GM23248 (cell line): Measurements from ENCODE around the gene ADAMTS17. TPM values are rescaled to one million over a fixed set of nuclear protein-coding genes. Genes with fewer than 3 reads are reported as not detected.

Experiments
- DNase-seq: peaks from one replicate; pipeline ENCODE4 v3.0.0-alpha.2; 2015
- H2AFZ ChIP-seq: fragments of 200-600 bp; sonication (generic); 2 replicates; pipeline ENCODE4 v1.6.1; 2016; ENCODE audit warnings: antibody characterized with exemption
- H3F3A ChIP-seq: fragments of 200-600 bp; sonication (generic); 2 replicates; pipeline ENCODE4 v1.6.1; 2016; ENCODE audit warnings: mild to moderate bottlenecking, antibody characterized with exemption, mixed run types; ENCODE audit not compliant: insufficient read depth
- H3K27ac ChIP-seq: fragments of 200-600 bp; sonication (generic); 2 replicates; pipeline ENCODE4 v1.5.1; 2016; ENCODE audit warnings: mild to moderate bottlenecking
- H3K27me3 ChIP-seq: fragments of 200-600 bp; sonication (generic); replicated peaks from 2 replicates; pipeline ENCODE4 v1.6.1; 2016; ENCODE audit warnings: mild to moderate bottlenecking; ENCODE audit not compliant: insufficient read depth
- H3K36me3 ChIP-seq: fragments of 200-600 bp; sonication (generic); 2 replicates; pipeline ENCODE4 v1.6.1; 2016; ENCODE audit warnings: low read depth, mild to moderate bottlenecking
- H3K4me1 ChIP-seq: fragments of 200-600 bp; sonication (generic); 2 replicates; pipeline ENCODE4 v1.6.1; 2016; ENCODE audit warnings: mild to moderate bottlenecking; ENCODE audit not compliant: insufficient read depth
- H3K4me2 ChIP-seq: fragments of 200-600 bp; sonication (generic); one replicate; pipeline ENCODE4 v1.6.1; 2016; ENCODE audit warnings: mild to moderate bottlenecking; ENCODE audit not compliant: unreplicated experiment
- H3K4me3 ChIP-seq: fragments of 200-600 bp; sonication (generic); 2 replicates; pipeline ENCODE4 v1.5.1; 2016; ENCODE audit warnings: mild to moderate bottlenecking
- H3K79me2 ChIP-seq: fragments of 200-600 bp; sonication (generic); 2 replicates; pipeline ENCODE4 v1.6.1; 2016; ENCODE audit warnings: mild to moderate bottlenecking; ENCODE audit not compliant: insufficient read depth
- H3K9ac ChIP-seq: fragments of 200-600 bp; sonication (generic); 2 replicates; pipeline ENCODE4 v1.6.1; 2016; ENCODE audit warnings: mild to moderate bottlenecking
- H3K9me2 ChIP-seq: fragments of 200-600 bp; sonication (generic); 2 replicates; pipeline ENCODE4 v1.6.1; 2016; ENCODE audit warnings: mixed run types, mild to moderate bottlenecking, moderate library complexity; ENCODE audit not compliant: insufficient read depth
- H3K9me3 ChIP-seq: fragments of 200-600 bp; sonication (generic); one replicate; pipeline ENCODE4 v1.6.1; 2017; ENCODE audit warnings: low read depth
- H4K20me1 ChIP-seq: fragments of 200-600 bp; sonication (generic); 2 replicates; pipeline ENCODE4 v1.6.0; 2016; ENCODE audit not compliant: insufficient read depth
- EZH2 ChIP-seq: fragments of 200-600 bp; sonication (generic); IDR thresholded peaks from 2 replicates; pipeline ENCODE4 v1.6.1; 2018; ENCODE audit warnings: antibody characterized with exemption, mild to moderate bottlenecking; ENCODE audit not compliant: insufficient read depth, poor library complexity, severe bottlenecking
- EZH2phosphoT487 ChIP-seq: fragments of 200-600 bp; sonication (generic); IDR thresholded peaks from 2 replicates; pipeline ENCODE4 v1.6.1; 2018; ENCODE audit warnings: antibody characterized with exemption, moderate library complexity, mild to moderate bottlenecking, low read depth; ENCODE audit not compliant: insufficient read depth
- WGBS, 2 experiments: methylation state at CpG; one replicate each; pipeline ENCODE4 v1.1.6; 2015 to 2017; ENCODE audit warnings: low lambda C conversion rate in 2 of 2, low coverage in 1 of 2; ENCODE audit errors: missing lambda C conversion rate in 2 of 2; 5-methylcytosine and 5-hydroxymethylcytosine counted together
- in situ Hi-C: fragments of 300-500 bp; cut with MboI; formaldehyde crosslinking; loops from 2 replicates; pipeline ENCODE4 v1.15.0; 2020
- polyA plus RNA-seq: library from polyadenylated mRNA; unstranded; fragments of >200 nt; fragmentation: Nextera tagmentation; extraction: Ambion mirVana; gene quantifications from 2 replicates; pipeline ENCODE4 v1.2.1, GENCODE V29; 2016
- total RNA-seq: library from RNA; depleted of rRNA; stranded (reverse); fragments of >200 nt; shearing (Covaris generic); gene quantifications from 2 replicates; pipeline ENCODE4 v1.2.3, GENCODE V29; 2014

ADAMTS17 gene
- total and polyA plus RNA-seq, 2 experiments from 2014 or later = not detected

DNA sequence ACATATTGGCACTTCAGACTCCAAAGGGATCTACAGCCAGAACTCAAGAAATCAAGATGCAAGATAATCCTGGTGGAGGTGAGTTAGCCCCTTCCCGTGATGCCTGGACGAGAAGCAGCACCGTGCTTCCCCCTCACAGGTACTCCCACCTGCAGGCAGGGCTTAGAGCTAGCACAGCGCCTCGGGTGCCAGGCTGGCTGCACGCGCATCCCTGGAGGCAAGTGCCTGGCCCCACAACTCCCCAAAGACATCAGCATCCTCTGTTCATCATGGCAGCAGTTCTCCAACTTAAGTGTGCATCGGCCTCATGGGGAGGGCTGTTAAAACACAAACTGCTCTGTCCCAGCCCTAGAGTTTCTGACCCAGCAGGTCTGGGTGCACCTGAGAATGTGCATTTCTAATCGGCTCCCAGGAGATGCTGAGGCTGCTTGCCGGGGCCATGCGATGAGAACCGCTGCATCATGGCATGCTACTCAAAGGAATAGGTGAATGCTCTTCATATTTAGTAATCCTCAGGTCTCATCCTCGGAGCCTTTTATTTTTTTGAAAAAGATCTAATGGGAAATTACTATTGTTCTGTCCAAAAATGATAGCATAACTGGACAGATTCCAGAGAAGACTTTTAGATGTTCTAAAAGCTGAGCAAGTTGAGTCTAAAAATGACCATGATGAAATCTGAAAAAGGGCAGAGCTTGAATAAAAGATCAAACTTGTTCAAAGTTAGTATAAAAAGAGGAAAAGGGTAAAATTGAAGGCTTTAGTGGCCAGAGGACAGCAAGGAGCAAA lies 244.2 kb downstream of the ADAMTS17 start:
- no peak for TF ChIP-seq EZH2
- no peak for TF ChIP-seq EZH2phosphoT487

DNA sequence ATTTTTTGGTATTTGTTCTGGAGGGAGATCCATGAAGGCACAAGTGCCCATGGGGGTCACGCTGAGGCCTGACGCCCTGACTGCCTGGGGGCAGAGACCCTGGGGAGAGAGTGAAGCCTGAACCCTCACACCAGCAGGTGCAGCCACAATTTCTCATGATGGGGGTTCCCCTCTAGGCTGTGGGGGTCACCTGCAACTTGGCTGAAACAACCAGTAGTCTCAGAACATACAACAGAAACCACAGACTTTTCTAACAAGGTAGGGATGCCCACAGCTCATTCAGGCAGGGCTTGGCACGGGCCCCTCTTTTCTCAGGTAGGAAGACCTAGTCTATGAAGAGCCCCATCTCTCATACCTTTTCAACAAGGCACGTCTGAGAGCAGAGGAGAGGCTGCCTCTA lies 245.1 kb downstream of the ADAMTS17 start:
- no peaks in the 10 kb centered on the region for H3K4me1 ChIP-seq
- H3K79me2 ChIP-seq = no peaks in the 10 kb centered on the region
- in situ Hi-C loops = no loop called here
- H3K27me3 ChIP-seq = no peaks in the 10 kb centered on the region
- H3F3A ChIP-seq = no peaks in the 10 kb centered on the region
- no peak overlapping the region for H3K4me2 ChIP-seq
- no peak overlapping the region for H3K9ac ChIP-seq
- TF ChIP-seq EZH2phosphoT487 (no peak), EZH2 (no peak)
- H3K4me3 ChIP-seq = no peak overlapping the region
- no peak overlapping the region for H3K27ac ChIP-seq
- DNase-seq = no peak
- H3K9me2 ChIP-seq = no peaks in the 10 kb centered on the region
- WGBS, 2 experiments = 18 to 26% methylated on average over 4 of the region's 4 CpGs
- no peaks in the 10 kb centered on the region for H3K36me3 ChIP-seq
- no peak overlapping the region for H2AFZ ChIP-seq
- H4K20me1 ChIP-seq = no peaks in the 10 kb centered on the region
- H3K9me3 ChIP-seq = no peaks in the 10 kb centered on the region

More for the DNA sequence above, 244.2 kb downstream of the ADAMTS17 start:
- no peaks in the 10 kb centered on the region for H4K20me1 ChIP-seq
- no peak for DNase-seq
- H3K4me1 ChIP-seq = no peaks in the 10 kb centered on the region
- 47 to 53% methylated on average over 13 of the region's 13 CpGs for WGBS, 2 experiments
- H3K27me3 ChIP-seq = no peaks in the 10 kb centered on the region
- H3K79me2 ChIP-seq = no peaks in the 10 kb centered on the region
- H3K9me3 ChIP-seq = no peaks in the 10 kb centered on the region
- in situ Hi-C loops = no loop called here
- no peaks in the 10 kb centered on the region for H3F3A ChIP-seq
- no peaks in the 10 kb centered on the region for H3K9me2 ChIP-seq
- H3K4me2 ChIP-seq = no peak overlapping the region
- no peak overlapping the region for H3K9ac ChIP-seq
- H2AFZ ChIP-seq = no peak overlapping the region
- H3K4me3 ChIP-seq = no peak overlapping the region
- H3K36me3 ChIP-seq = no peaks in the 10 kb centered on the region
- H3K27ac ChIP-seq = no peak overlapping the region

DNA sequence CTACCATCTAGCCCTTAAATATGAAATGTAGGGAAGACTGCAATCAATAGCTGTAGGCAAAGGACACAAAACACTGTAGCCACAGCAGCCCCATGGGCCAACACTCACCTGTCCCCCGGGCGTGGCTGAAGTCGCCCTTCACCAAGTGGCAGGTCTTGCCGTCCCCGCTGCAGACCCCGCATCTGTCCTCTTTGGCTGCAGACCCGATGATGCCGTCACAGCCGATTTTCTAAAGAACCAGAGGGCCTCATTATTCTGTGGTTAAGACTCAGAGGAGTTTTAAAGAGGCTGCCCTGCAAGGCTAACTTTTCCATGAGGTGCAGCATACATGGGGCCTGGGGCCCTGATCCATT lies 245.6 kb downstream of the ADAMTS17 start:
- H3K9ac ChIP-seq = no peak overlapping the region
- no peak overlapping the region for H3K27ac ChIP-seq
- H3K4me1 ChIP-seq = no peaks in the 10 kb centered on the region
- no peaks in the 10 kb centered on the region for H3K79me2 ChIP-seq
- in situ Hi-C loops = no loop called here
- DNase-seq = no peak
- no peak overlapping the region for H3K4me2 ChIP-seq
- no peaks in the 10 kb centered on the region for H3K36me3 ChIP-seq
- no peaks in the 10 kb centered on the region for H3K27me3 ChIP-seq
- TF ChIP-seq EZH2 (no peak), EZH2phosphoT487 (no peak)
- H3K9me2 ChIP-seq = no peaks in the 10 kb centered on the region
- H2AFZ ChIP-seq = no peak overlapping the region
- H3K4me3 ChIP-seq = no peak overlapping the region
- no peaks in the 10 kb centered on the region for H4K20me1 ChIP-seq
- 65 to 70% methylated on average over 9 of the region's 9 CpGs for WGBS, 2 experiments
- H3F3A ChIP-seq = no peaks in the 10 kb centered on the region
- H3K9me3 ChIP-seq = no peaks in the 10 kb centered on the region

DNA sequence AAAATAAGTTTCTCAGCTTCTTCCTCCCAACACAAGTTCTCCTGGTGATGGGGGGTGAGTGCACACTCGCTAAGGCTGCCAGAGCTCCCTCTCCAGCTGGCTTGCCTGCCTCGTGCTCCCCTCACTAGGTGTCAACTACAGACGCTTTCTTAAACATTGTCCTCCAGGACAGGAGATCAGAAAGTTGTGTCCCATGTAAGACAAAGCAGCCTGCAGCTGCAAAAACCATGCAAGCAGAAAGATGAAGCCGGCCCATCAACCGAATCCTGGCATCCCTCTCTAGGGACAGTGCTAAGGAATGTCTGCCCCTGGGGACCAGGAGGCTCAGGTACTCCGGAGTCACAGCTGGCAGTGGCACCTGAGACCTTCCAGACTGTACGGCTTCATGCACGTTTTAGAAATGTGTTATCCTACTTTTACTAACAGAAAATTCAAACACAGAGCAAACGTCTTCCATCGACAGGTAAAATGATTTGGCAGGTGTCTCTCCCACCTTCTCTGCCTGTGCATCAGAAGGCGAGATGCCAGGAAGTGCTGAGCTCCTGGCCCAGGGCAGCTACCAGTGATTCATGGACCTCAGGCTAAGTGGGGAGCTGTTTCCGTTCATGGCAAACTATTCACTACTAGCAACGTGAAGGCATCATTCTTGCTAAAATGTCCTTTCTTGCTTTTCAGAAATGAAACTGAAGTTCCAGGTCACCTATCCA lies 246.1 kb downstream of the ADAMTS17 start:
- Histone ChIP-seq H3K9me2 (no peaks in the 10 kb centered on the region), H3K36me3 (no peaks in the 10 kb centered on the region), H3K4me1 (no peaks in the 10 kb centered on the region), H3K4me3 (no peak overlapping the region), H3K79me2 (no peaks in the 10 kb centered on the region), H4K20me1 (no peaks in the 10 kb centered on the region), H3K9ac (no peak overlapping the region), H3K27ac (no peak overlapping the region), H3K9me3 (no peaks in the 10 kb centered on the region), H3F3A (no peaks in the 10 kb centered on the region), H2AFZ (no peak overlapping the region), H3K27me3 (no peaks in the 10 kb centered on the region), H3K4me2 (no peak overlapping the region)
- TF ChIP-seq EZH2 = no peak
- TF ChIP-seq EZH2phosphoT487 = no peak
- WGBS, 2 experiments = 36 to 39% methylated on average over 13 of the region's 13 CpGs
- DNase-seq = no peak
- in situ Hi-C loops = no loop called here
